Endodermal cell (in vitro differentiated cells): Measurements from ENCODE around the gene NKG7. TPM values are rescaled to one million over a fixed set of nuclear protein-coding genes. Genes with fewer than 3 reads are reported as not detected.

ENCODE experiments used
- DNase-seq: peaks from one replicate; pipeline ENCODE4 v3.0.0-alpha.2; 2017
- H3K27ac ChIP-seq: 2 replicates; pipeline ENCODE4 v1.5.1; 2013; ENCODE audit warnings: mild to moderate bottlenecking, low read depth, low read length, moderate library complexity
- H3K27me3 ChIP-seq: 2 replicates; pipeline ENCODE4 v1.6.1; 2013; ENCODE audit warnings: mild to moderate bottlenecking, low read length, moderate library complexity; ENCODE audit not compliant: insufficient read depth, control insufficient read depth, poor library complexity, severe bottlenecking
- H3K36me3 ChIP-seq: 2 replicates; pipeline ENCODE4 v1.7.0; 2013; ENCODE audit warnings: mild to moderate bottlenecking, low read length, moderate library complexity; ENCODE audit not compliant: control insufficient read depth, insufficient read depth
- H3K4me1 ChIP-seq: one replicate; pipeline ENCODE4 v1.7.0; 2013; ENCODE audit warnings: low read length; ENCODE audit not compliant: control insufficient read depth, insufficient read depth
- H3K4me3 ChIP-seq: 2 replicates; pipeline ENCODE4 v1.5.1; 2013; ENCODE audit warnings: mild to moderate bottlenecking, low read length, moderate library complexity
- H3K9ac ChIP-seq: 2 replicates; pipeline ENCODE4 v1.6.1; 2013; ENCODE audit warnings: mild to moderate bottlenecking, low read length, moderate library complexity; ENCODE audit not compliant: poor library complexity, severe bottlenecking; ENCODE audit errors: extremely low read depth
- H3K9me3 ChIP-seq: 2 replicates; pipeline ENCODE4 v1.6.1; 2013; ENCODE audit warnings: mild to moderate bottlenecking, low read length, moderate library complexity; ENCODE audit not compliant: control insufficient read depth
- H3K27ac Mint-ChIP-seq: 2 replicates; pipeline ENCODE4 v1.8.0; 2020; ENCODE audit warnings: mixed read lengths
- H3K27me3 Mint-ChIP-seq: 2 replicates; pipeline ENCODE4 v1.8.0; 2021; ENCODE audit warnings: mild to moderate bottlenecking, mixed read lengths; ENCODE audit not compliant: insufficient read depth
- H3K36me3 Mint-ChIP-seq: 2 replicates; pipeline ENCODE4 v1.8.0; 2020; ENCODE audit warnings: low read depth, mixed read lengths
- H3K4me1 Mint-ChIP-seq: 2 replicates; pipeline ENCODE4 v1.8.0; 2020; ENCODE audit warnings: mixed read lengths
- H3K4me3 Mint-ChIP-seq: 2 replicates; pipeline ENCODE4 v1.8.0; 2020; ENCODE audit warnings: mild to moderate bottlenecking, moderate library complexity, mixed read lengths
- H3K9me3 Mint-ChIP-seq: 2 replicates; pipeline ENCODE4 v1.8.0; 2020; ENCODE audit warnings: mild to moderate bottlenecking, mixed read lengths
- CTCF ChIP-seq: fragments of 200-600 bp; sonication (generic); conservative IDR thresholded peaks from 2 replicates; pipeline ENCODE4 v1.5.0; 2021; ENCODE audit warnings: antibody characterized with exemption, mild to moderate bottlenecking
- WGBS, 2 experiments: methylation state at CpG; one replicate each; pipeline versions ENCODE4 v1.1.5 to v1.1.7; 2013; ENCODE audit warnings: missing lambda C conversion rate in 2 of 2, mixed read lengths in 1 of 2; ENCODE audit not compliant: insufficient coverage in 1 of 2, insufficient read length in 1 of 2; 5-methylcytosine and 5-hydroxymethylcytosine counted together
- total RNA-seq, 2 donors: library from RNA; stranded (reverse); fragmentation: NEBNext Ultra II Directional in 1 of 2; extraction: Animal tissue kit (Norgen Biotek cat#: 25700) in 1 of 2; gene quantifications; 2 replicates in 1 of 2; 3 replicates in 1 of 2; pipeline ENCODE4 v1.2.1, GENCODE V29; 2021

The NKG7 gene
- total RNA-seq, 2 donors from 2014 or later = not detected

GRCh38 chr19:51386882-51387520 lies 14.5 kb upstream of the NKG7 start:
- peaks cover 7% of the 10 kb centered on the region for H3K9me3 Mint-ChIP-seq
- H3K27ac ChIP-seq = no peak overlapping the region
- no peak overlapping the region for H3K9ac ChIP-seq
- no peaks in the 10 kb centered on the region for H3K36me3 ChIP-seq
- no peaks in the 10 kb centered on the region for H3K4me1 Mint-ChIP-seq
- no peaks in the 10 kb centered on the region for H3K27me3 Mint-ChIP-seq
- no peak overlapping the region for H3K27ac Mint-ChIP-seq
- no peak for TF ChIP-seq CTCF
- H3K9me3 ChIP-seq = no peaks in the 10 kb centered on the region
- 93 to 95% methylated on average over 12 to 14 of the region's 14 CpGs for WGBS, 2 experiments
- no peak overlapping the region for H3K4me3 Mint-ChIP-seq
- no peaks in the 10 kb centered on the region for H3K4me1 ChIP-seq
- H3K36me3 Mint-ChIP-seq = no peaks in the 10 kb centered on the region
- no peak overlapping the region for H3K4me3 ChIP-seq
- DNase-seq = no peak
- no peaks in the 10 kb centered on the region for H3K27me3 ChIP-seq

- no peaks in the 10 kb centered on the region for H3K36me3 ChIP-seq
- no peaks in the 10 kb centered on the region for H3K27me3 Mint-ChIP-seq
- no peak for DNase-seq
- peaks cover 9% of the 10 kb centered on the region for H3K9me3 ChIP-seq
- no peak for TF ChIP-seq CTCF
- H3K4me3 ChIP-seq = no peak overlapping the region
- H3K4me3 Mint-ChIP-seq = no peak overlapping the region
- H3K4me1 Mint-ChIP-seq = no peaks in the 10 kb centered on the region
- no peak overlapping the region for H3K27ac Mint-ChIP-seq
- no peaks in the 10 kb centered on the region for H3K36me3 Mint-ChIP-seq
- WGBS, 2 experiments = 87 to 90% methylated on average over 3 to 4 of the region's 4 CpGs
- H3K9ac ChIP-seq = no peak overlapping the region
- peaks cover 25% of the 10 kb centered on the region for H3K9me3 Mint-ChIP-seq
- H3K4me1 ChIP-seq = no peaks in the 10 kb centered on the region
- no peaks in the 10 kb centered on the region for H3K27me3 ChIP-seq
- H3K27ac ChIP-seq = no peak overlapping the region
Measured at GRCh38 chr19:51382004-51382403, 9.6 kb upstream of the NKG7 start.

- no peak overlapping the region for H3K27ac ChIP-seq
- H3K4me3 ChIP-seq = no peak overlapping the region
- H3K36me3 Mint-ChIP-seq = no peaks in the 10 kb centered on the region
- no peaks in the 10 kb centered on the region for H3K27me3 Mint-ChIP-seq
- DNase-seq = no peak
- H3K27me3 ChIP-seq = no peaks in the 10 kb centered on the region
- H3K4me1 Mint-ChIP-seq = no peaks in the 10 kb centered on the region
- peaks cover 9% of the 10 kb centered on the region for H3K9me3 ChIP-seq
- H3K9me3 Mint-ChIP-seq = peaks cover 25% of the 10 kb centered on the region
- 73 to 96% methylated on average over 4 to 9 of the region's 9 CpGs for WGBS, 2 experiments
- no peak overlapping the region for H3K9ac ChIP-seq
- no peaks in the 10 kb centered on the region for H3K36me3 ChIP-seq
- H3K4me3 Mint-ChIP-seq = no peak overlapping the region
- no peak for TF ChIP-seq CTCF
- no peaks in the 10 kb centered on the region for H3K4me1 ChIP-seq
- H3K27ac Mint-ChIP-seq = no peak overlapping the region
Measured at GRCh38 chr19:51380379-51380778, 7.9 kb upstream of the NKG7 start.
